ENCODE measurements around the gene BOD1L2. TPM values are rescaled to one million over a fixed set of nuclear protein-coding genes. Genes with fewer than 3 reads are reported as not detected.

BOD1L2 gene
- total and polyA plus RNA-seq, 2 of the 13 experiments (the other 11 are each of a cell fraction or from before 2014, with no cell fraction given), result not detected

DNA sequence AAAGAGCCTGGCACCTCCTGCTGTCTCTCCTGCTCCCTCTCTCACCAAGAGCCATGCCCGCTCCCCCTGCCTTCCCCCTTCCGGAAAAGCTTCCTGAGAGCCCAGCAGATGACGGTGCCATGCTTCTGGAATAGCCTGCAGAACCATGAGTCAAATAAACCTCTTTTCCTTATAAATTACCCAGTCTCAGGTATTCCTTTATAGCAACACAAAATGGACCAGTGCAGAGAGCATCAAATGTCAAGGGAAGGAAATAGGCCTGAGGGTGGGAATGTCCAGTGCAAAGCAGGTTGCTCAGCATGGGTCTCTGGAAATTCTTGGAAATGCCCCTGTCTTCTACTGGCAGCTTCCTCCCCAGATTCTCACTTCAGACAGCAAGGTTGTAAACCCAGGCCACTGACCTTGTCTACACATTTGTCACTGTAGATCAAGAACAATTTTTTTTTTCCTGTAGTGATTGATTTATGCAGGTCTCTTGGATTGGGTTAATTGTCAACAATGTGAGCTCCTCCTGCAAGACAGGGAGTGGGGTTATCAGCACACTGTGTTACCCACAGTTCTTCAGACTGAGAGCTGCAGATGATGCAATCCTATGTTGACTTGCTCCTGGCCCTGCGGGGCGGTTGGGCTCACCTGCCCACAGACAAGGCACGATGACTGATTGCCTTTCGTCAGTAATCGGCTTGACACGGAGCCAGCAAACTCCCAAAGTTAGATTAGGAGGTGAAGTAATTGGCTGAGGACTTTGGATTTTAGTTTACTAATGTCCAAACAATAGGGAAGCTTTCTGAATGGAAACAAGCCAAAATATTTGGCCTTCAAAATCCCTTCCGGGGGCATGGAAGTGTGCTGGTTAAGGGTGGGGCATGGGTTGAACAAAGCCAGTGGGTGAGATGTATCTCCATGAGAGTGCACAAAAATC lies 5.4 kb upstream of the BOD1L2 start (continued):
- TF ChIP-seq ZNF34 (CRISPR knock-in tag; IDR thresholded peaks at IDR 0.05; ENCODE audit: borderline replicate concordance) (0 out of 2 replicates have a peak, but pooled peaks have one; percentile 82), TOPORS (CRISPR knock-in tag; IDR thresholded peaks at IDR 0.05) (no peak), ZNF382 (CRISPR knock-in tag; IDR thresholded peaks at IDR 0.05; ENCODE audit: borderline replicate concordance) (no peak), ZNF841 (CRISPR knock-in tag; IDR thresholded peaks at IDR 0.05; ENCODE audit: borderline replicate concordance) (no peak), PTBP1 (IDR thresholded peaks at IDR 0.05; ENCODE audit: low read depth, low read length, poor library complexity, severe bottlenecking) (no peak), NFKB2 (CRISPR knock-in tag; IDR thresholded peaks at IDR 0.05; ENCODE audit: borderline replicate concordance) (peak; percentile 33; the same call in 1 of the 2 replicates), ZFP36 (IDR thresholded peaks at IDR 0.05; ENCODE audit: borderline replicate concordance, low read depth, low read length, partially characterized antibody) (no peak), EZH2 (conservative IDR thresholded peaks at IDR 0.05; ENCODE audit: low read depth, low read length) (no peak), ATF7-NPFF (CRISPR knock-in tag; IDR thresholded peaks at IDR 0.05; ENCODE audit: low read depth) (no peak), KLF15 (CRISPR knock-in tag; IDR thresholded peaks at IDR 0.05; ENCODE audit: borderline replicate concordance) (no peak), PLRG1 (conservative IDR thresholded peaks at IDR 0.05) (no peak), SNRNP70 (IDR thresholded peaks at IDR 0.05; ENCODE audit: low read depth, low read length) (no peak), U2AF2 (IDR thresholded peaks at IDR 0.05; ENCODE audit: low read depth, low read length) (no peak)
- TF ChIP-seq, protein P1, sequence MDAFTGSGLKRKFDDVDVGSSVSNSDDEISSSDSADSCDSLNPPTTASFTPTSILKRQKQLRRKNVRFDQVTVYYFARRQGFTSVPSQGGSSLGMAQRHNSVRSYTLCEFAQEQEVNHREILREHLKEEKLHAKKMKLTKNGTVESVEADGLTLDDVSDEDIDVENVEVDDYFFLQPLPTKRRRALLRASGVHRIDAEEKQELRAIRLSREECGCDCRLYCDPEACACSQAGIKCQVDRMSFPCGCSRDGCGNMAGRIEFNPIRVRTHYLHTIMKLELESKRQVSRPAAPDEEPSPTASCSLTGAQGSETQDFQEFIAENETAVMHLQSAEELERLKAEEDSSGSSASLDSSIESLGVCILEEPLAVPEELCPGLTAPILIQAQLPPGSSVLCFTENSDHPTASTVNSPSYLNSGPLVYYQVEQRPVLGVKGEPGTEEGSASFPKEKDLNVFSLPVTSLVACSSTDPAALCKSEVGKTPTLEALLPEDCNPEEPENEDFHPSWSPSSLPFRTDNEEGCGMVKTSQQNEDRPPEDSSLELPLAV (CRISPR knock-in tag; conservative IDR thresholded peaks at IDR 0.05; ENCODE audit: low read depth), result no peak
- TF ChIP-seq, protein P2, sequence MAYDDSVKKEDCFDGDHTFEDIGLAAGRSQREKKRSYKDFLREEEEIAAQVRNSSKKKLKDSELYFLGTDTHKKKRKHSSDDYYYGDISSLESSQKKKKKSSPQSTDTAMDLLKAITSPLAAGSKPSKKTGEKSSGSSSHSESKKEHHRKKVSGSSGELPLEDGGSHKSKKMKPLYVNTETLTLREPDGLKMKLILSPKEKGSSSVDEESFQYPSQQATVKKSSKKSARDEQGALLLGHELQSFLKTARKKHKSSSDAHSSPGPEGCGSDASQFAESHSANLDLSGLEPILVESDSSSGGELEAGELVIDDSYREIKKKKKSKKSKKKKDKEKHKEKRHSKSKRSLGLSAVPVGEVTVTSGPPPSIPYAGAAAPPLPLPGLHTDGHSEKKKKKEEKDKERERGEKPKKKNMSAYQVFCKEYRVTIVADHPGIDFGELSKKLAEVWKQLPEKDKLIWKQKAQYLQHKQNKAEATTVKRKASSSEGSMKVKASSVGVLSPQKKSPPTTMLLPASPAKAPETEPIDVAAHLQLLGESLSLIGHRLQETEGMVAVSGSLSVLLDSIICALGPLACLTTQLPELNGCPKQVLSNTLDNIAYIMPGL (CRISPR knock-in tag; IDR thresholded peaks at IDR 0.05; ENCODE audit: borderline replicate concordance in 1 of 2, low read depth in 1 of 2), result no peak
- TF ChIP-seq, protein P3, sequence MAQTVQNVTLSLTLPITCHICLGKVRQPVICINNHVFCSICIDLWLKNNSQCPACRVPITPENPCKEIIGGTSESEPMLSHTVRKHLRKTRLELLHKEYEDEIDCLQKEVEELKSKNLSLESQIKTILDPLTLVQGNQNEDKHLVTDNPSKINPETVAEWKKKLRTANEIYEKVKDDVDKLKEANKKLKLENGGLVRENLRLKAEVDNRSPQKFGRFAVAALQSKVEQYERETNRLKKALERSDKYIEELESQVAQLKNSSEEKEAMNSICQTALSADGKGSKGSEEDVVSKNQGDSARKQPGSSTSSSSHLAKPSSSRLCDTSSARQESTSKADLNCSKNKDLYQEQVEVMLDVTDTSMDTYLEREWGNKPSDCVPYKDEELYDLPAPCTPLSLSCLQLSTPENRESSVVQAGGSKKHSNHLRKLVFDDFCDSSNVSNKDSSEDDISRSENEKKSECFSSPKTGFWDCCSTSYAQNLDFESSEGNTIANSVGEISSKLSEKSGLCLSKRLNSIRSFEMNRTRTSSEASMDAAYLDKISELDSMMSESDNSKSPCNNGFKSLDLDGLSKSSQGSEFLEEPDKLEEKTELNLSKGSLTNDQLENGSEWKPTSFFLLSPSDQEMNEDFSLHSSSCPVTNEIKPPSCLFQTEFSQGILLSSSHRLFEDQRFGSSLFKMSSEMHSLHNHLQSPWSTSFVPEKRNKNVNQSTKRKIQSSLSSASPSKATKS (CRISPR knock-in tag; IDR thresholded peaks at IDR 0.05), result no peak
- TF ChIP-seq, protein P4, sequence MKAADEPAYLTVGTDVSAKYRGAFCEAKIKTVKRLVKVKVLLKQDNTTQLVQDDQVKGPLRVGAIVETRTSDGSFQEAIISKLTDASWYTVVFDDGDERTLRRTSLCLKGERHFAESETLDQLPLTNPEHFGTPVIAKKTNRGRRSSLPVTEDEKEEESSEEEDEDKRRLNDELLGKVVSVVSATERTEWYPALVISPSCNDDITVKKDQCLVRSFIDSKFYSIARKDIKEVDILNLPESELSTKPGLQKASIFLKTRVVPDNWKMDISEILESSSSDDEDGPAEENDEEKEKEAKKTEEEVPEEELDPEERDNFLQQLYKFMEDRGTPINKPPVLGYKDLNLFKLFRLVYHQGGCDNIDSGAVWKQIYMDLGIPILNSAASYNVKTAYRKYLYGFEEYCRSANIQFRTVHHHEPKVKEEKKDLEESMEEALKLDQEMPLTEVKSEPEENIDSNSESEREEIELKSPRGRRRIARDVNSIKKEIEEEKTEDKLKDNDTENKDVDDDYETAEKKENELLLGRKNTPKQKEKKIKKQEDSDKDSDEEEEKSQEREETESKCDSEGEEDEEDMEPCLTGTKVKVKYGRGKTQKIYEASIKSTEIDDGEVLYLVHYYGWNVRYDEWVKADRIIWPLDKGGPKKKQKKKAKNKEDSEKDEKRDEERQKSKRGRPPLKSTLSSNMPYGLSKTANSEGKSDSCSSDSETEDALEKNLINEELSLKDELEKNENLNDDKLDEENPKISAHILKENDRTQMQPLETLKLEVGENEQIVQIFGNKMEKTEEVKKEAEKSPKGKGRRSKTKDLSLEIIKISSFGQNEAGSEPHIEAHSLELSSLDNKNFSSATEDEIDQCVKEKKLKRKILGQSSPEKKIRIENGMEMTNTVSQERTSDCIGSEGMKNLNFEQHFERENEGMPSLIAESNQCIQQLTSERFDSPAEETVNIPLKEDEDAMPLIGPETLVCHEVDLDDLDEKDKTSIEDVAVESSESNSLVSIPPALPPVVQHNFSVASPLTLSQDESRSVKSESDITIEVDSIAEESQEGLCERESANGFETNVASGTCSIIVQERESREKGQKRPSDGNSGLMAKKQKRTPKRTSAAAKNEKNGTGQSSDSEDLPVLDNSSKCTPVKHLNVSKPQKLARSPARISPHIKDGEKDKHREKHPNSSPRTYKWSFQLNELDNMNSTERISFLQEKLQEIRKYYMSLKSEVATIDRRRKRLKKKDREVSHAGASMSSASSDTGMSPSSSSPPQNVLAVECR (CRISPR knock-in tag; IDR thresholded peaks at IDR 0.05; ENCODE audit: borderline replicate concordance), result peak; percentile 53; the same call in 1 of the 2 replicates
